Measurements from ENCODE around the gene LAMA2.

DNA sequence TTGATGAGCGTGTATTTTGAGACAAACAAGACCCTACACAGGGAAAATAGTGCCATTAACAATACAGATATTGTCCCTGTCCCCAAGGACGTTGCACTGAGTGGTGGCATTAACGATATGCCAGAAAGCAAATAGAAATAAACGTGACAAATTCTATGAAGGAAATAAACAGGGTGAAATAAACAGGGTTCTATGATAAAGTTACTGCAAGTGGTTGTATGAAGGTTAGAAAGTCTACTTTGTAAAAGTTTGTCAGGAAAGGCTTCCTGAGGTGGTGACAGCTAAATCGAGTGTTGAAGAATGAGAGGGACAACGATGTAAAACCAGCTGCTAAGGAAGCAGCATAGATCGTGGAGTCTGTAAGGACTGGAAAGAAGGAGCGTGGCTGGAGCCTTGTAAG lies 380.2 kb downstream of the LAMA2 start:
- TF ChIP-seq EP300 (IDR thresholded peaks at IDR 0.05), result no peak
- TF ChIP-seq, protein P1, sequence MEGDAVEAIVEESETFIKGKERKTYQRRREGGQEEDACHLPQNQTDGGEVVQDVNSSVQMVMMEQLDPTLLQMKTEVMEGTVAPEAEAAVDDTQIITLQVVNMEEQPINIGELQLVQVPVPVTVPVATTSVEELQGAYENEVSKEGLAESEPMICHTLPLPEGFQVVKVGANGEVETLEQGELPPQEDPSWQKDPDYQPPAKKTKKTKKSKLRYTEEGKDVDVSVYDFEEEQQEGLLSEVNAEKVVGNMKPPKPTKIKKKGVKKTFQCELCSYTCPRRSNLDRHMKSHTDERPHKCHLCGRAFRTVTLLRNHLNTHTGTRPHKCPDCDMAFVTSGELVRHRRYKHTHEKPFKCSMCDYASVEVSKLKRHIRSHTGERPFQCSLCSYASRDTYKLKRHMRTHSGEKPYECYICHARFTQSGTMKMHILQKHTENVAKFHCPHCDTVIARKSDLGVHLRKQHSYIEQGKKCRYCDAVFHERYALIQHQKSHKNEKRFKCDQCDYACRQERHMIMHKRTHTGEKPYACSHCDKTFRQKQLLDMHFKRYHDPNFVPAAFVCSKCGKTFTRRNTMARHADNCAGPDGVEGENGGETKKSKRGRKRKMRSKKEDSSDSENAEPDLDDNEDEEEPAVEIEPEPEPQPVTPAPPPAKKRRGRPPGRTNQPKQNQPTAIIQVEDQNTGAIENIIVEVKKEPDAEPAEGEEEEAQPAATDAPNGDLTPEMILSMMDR (IDR thresholded peaks at IDR 0.05), result no peak

Data from suprapubic skin (tissue), 3 donors.